Ishikawa (cell line): ENCODE measurements around the gene MR1.

Source experiments
- CEBPB ChIP-seq: IDR thresholded peaks from 2 replicates; pipeline ENCODE4 v1.6.1; 2012
- CREB1 ChIP-seq: IDR thresholded peaks from 2 replicates; pipeline ENCODE4 v1.6.1; 2012; ENCODE audit warnings: low read depth
- EGR1 ChIP-seq: IDR thresholded peaks from 2 replicates; pipeline ENCODE4 v1.6.1; 2012
- EP300 ChIP-seq: IDR thresholded peaks from 2 replicates; pipeline ENCODE4 v1.6.1; 2012; ENCODE audit warnings: borderline replicate concordance
- FOXM1 ChIP-seq: IDR thresholded peaks from 2 replicates; pipeline ENCODE4 v1.6.1; 2012; ENCODE audit warnings: low read depth, borderline replicate concordance
- MAX ChIP-seq: IDR thresholded peaks from 2 replicates; pipeline ENCODE4 v1.6.1; 2012
- NFIC ChIP-seq: IDR thresholded peaks from 2 replicates; pipeline ENCODE4 v1.6.1; 2012
- RAD21 ChIP-seq: IDR thresholded peaks from 2 replicates; pipeline ENCODE4 v1.6.1; 2012; ENCODE audit warnings: low read depth
- REST ChIP-seq: IDR thresholded peaks from 2 replicates; pipeline ENCODE4 v1.6.1; 2012; ENCODE audit warnings: low read depth, mild to moderate bottlenecking
- TAF1 ChIP-seq: IDR thresholded peaks from 2 replicates; pipeline ENCODE4 v1.6.1; 2012; ENCODE audit warnings: low read depth, mild to moderate bottlenecking
- TCF12 ChIP-seq: IDR thresholded peaks from 2 replicates; pipeline ENCODE4 v1.6.1; 2012; ENCODE audit warnings: low read depth
- TEAD4 ChIP-seq: IDR thresholded peaks from 2 replicates; pipeline ENCODE4 v1.6.1; 2012
- USF1 ChIP-seq: IDR thresholded peaks from 2 replicates; pipeline ENCODE4 v1.6.1; 2012
- YY1 ChIP-seq: IDR thresholded peaks from 2 replicates; pipeline ENCODE4 v1.6.1; 2012; ENCODE audit warnings: low read depth
- ZBTB7A ChIP-seq: IDR thresholded peaks from 2 replicates; pipeline ENCODE4 v1.6.1; 2012; ENCODE audit warnings: low read depth

The MR1 gene

GRCh38 chr1:181002582-181003172, 31.1 kb upstream of the MR1 start:
- TF ChIP-seq ZBTB7A = no peak
- TF ChIP-seq TEAD4 = no peak
- TF ChIP-seq RAD21 = no peak
- TF ChIP-seq CREB1 = no peak
- no peak for TF ChIP-seq REST
- no peak for TF ChIP-seq MAX
- TF ChIP-seq TCF12 = no peak
- no peak for TF ChIP-seq CEBPB
- TF ChIP-seq YY1 = no peak
- no peak for TF ChIP-seq TAF1
- no peak for TF ChIP-seq EP300
- no peak for TF ChIP-seq USF1
- no peak for TF ChIP-seq NFIC
- TF ChIP-seq EGR1 = no peak
- no peak for TF ChIP-seq FOXM1

GRCh38 chr1:181010789-181011188, 23.0 kb upstream of the MR1 start:
- 0 out of 2 replicates have a peak, but pooled peaks have one; percentile 21 for TF ChIP-seq MAX
- TF ChIP-seq TEAD4 = peak; percentile 72
- TF ChIP-seq YY1 = no peak
- no peak for TF ChIP-seq USF1
- no peak for TF ChIP-seq EGR1

- no peak for TF ChIP-seq CEBPB
- no peak for TF ChIP-seq MAX
- no peak for TF ChIP-seq ZBTB7A
- no peak for TF ChIP-seq NFIC
- no peak for TF ChIP-seq USF1
- no peak for TF ChIP-seq EGR1
- TF ChIP-seq REST = no peak
- TF ChIP-seq FOXM1 = no peak
- no peak for TF ChIP-seq RAD21
- TF ChIP-seq TCF12 = no peak
- TF ChIP-seq YY1 = no peak
- no peak for TF ChIP-seq CREB1
- TF ChIP-seq EP300 = no peak
- TF ChIP-seq TAF1 = no peak
- no peak for TF ChIP-seq TEAD4
Observed at GRCh38 chr1:181011301-181012202, 22.2 kb upstream of the MR1 start.

- no peak for TF ChIP-seq TCF12
- no peak for TF ChIP-seq TEAD4
- TF ChIP-seq NFIC = no peak
- no peak for TF ChIP-seq MAX
- TF ChIP-seq REST = no peak
Observed at GRCh38 chr1:181012203-181012745, 21.5 kb upstream of the MR1 start.
